PC-9 (cell line): ENCODE data around the gene TMEM50B. TPM values are rescaled to one million over a fixed set of nuclear protein-coding genes. Genes with fewer than 3 reads are reported as not detected.

ENCODE experiments used
- BruUV-seq: library from RNA; stranded (reverse); fragments of 400-500 nt; replicated peaks from 2 replicates; lab custom pipeline; 2021; lab: Mats Ljungman, UMichigan
- CTCF ChIA-PET: fragments of 300-600 bp; sonication (Branson Sonifier 250); formaldehyde crosslinking; loops from one replicate; lab custom pipeline; 2022; ENCODE audit warnings: antibody characterized with exemption; lab: Charles Lee
- POLR2A ChIA-PET: fragments of 300-600 bp; sonication (Branson Sonifier 250); formaldehyde crosslinking; loops from one replicate; lab custom pipeline; 2022; ENCODE audit warnings: antibody characterized with exemption; ENCODE audit not compliant: unreplicated experiment; lab: Charles Lee
- DNase-seq, 2 experiments: peaks; one replicate each; pipeline versions ENCODE4 v3.0.0 to v3.0.0-alpha.2; 2015 to 2022; ENCODE audit warnings: mixed read lengths in 1 of 2
- H2AFZ ChIP-seq: fragments of 200-600 bp; sonication (generic); 2 replicates; pipeline ENCODE4 v1.8.1; 2017; ENCODE audit warnings: antibody characterized with exemption
- H3F3A ChIP-seq: fragments of 200-600 bp; sonication (generic); 2 replicates; pipeline ENCODE4 v1.8.1; 2017; ENCODE audit warnings: antibody characterized with exemption, mild to moderate bottlenecking, low read depth; ENCODE audit not compliant: insufficient read depth
- H3K27ac ChIP-seq: fragments of 200-600 bp; sonication (generic); 2 replicates; pipeline ENCODE4 v1.6.1; 2016; ENCODE audit warnings: mixed run types
- H3K27me3 ChIP-seq: fragments of 200-600 bp; sonication (generic); 2 replicates; pipeline ENCODE4 v1.6.1; 2016; ENCODE audit warnings: low read depth, mixed run types; ENCODE audit not compliant: insufficient read depth
- H3K36me3 ChIP-seq: fragments of 200-600 bp; sonication (generic); 2 replicates; pipeline ENCODE4 v1.6.1; 2016; ENCODE audit warnings: low read depth, mixed run types
- H3K4me1 ChIP-seq: fragments of 200-600 bp; sonication (generic); replicated peaks from 2 replicates; pipeline ENCODE4 v1.6.1; 2016; ENCODE audit warnings: mixed run types; ENCODE audit not compliant: insufficient read depth
- H3K4me2 ChIP-seq: fragments of 200-600 bp; sonication (generic); 2 replicates; pipeline ENCODE4 v1.6.1; 2017; ENCODE audit warnings: mixed run types
- H3K4me3 ChIP-seq: fragments of 200-600 bp; sonication (generic); 2 replicates; pipeline ENCODE4 v1.6.1; 2016; ENCODE audit warnings: mixed run types
- H3K79me2 ChIP-seq: fragments of 200-600 bp; sonication (generic); 2 replicates; pipeline ENCODE4 v1.6.1; 2017; ENCODE audit warnings: low read depth, mixed run types
- H3K9me2 ChIP-seq: fragments of 200-600 bp; sonication (generic); 2 replicates; pipeline ENCODE4 v1.8.1; 2017; ENCODE audit warnings: mild to moderate bottlenecking; ENCODE audit not compliant: insufficient read depth
- H3K9me3 ChIP-seq: fragments of 200-600 bp; sonication (generic); 2 replicates; pipeline ENCODE4 v1.8.1; 2016; ENCODE audit warnings: low read depth; ENCODE audit not compliant: insufficient read depth
- H4K20me1 ChIP-seq: fragments of 200-600 bp; sonication (generic); 2 replicates; pipeline ENCODE4 v1.8.1; 2017; ENCODE audit not compliant: insufficient read depth
- CTCF ChIP-seq: fragments of 200-600 bp; sonication (generic); conservative IDR thresholded peaks from 2 replicates; pipeline ENCODE4 v1.6.1; 2017; ENCODE audit warnings: mixed run types, antibody characterized with exemption, mild to moderate bottlenecking, moderate library complexity
- EZH2 ChIP-seq: fragments of 200-600 bp; sonication (generic); IDR thresholded peaks from 2 replicates; pipeline ENCODE4 v1.8.0; 2017; ENCODE audit warnings: antibody characterized with exemption, low read depth
- intact Hi-C: fragments of 100-400 bp; cut with micrococcal nuclease; formaldehyde crosslinking; loops from one replicate; pipeline ENCODE4 v1.10.0; 2022; ENCODE audit not compliant: unreplicated experiment
- total RNA-seq: library from RNA; stranded (reverse); gene quantifications from 2 replicates; pipeline ENCODE4 v1.2.3, GENCODE V29; 2021

TMEM50B gene
- total RNA-seq, 1 experiment from 2014 or later, result 11.7 TPM

GRCh38 chr21:33488936-33489335 is 9.2 kb upstream of the TMEM50B start:
- DNase-seq, result no peak
- no peaks in the 10 kb centered on the region for H4K20me1 ChIP-seq
- CTCF ChIA-PET, result no interaction called here
- no peak overlapping the region for H2AFZ ChIP-seq
- BruUV-seq, result no TSS peak
- no peaks in the 10 kb centered on the region for H3K79me2 ChIP-seq
- intact Hi-C loops, result no loop called here
- no peaks in the 10 kb centered on the region for H3K9me3 ChIP-seq
- no peaks in the 10 kb centered on the region for H3K27me3 ChIP-seq
- no peak overlapping the region for H3K4me2 ChIP-seq
- TF ChIP-seq CTCF (no peak), EZH2 (no peak)
- H3F3A ChIP-seq, result no peaks in the 10 kb centered on the region; the same call in 1 of the 2 replicates
- no peak overlapping the region for H3K27ac ChIP-seq
- H3K4me1 ChIP-seq, result no peaks in the 10 kb centered on the region
- POLR2A ChIA-PET, result no interaction called here
- no peaks in the 10 kb centered on the region for H3K9me2 ChIP-seq
- no peak overlapping the region for H3K4me3 ChIP-seq
- no peaks in the 10 kb centered on the region for H3K36me3 ChIP-seq

GRCh38 chr21:33487996-33488395 is 8.2 kb upstream of the TMEM50B start:
- Histone ChIP-seq H3K36me3 (no peaks in the 10 kb centered on the region), H3K4me3 (no peak overlapping the region), H3F3A (no peaks in the 10 kb centered on the region; the same call in 1 of the 2 replicates), H2AFZ (no peak overlapping the region), H3K4me1 (no peaks in the 10 kb centered on the region), H4K20me1 (no peaks in the 10 kb centered on the region), H3K9me3 (no peaks in the 10 kb centered on the region), H3K9me2 (no peaks in the 10 kb centered on the region), H3K4me2 (no peak overlapping the region), H3K27ac (no peak overlapping the region), H3K79me2 (no peaks in the 10 kb centered on the region), H3K27me3 (no peaks in the 10 kb centered on the region)
- POLR2A ChIA-PET, result no interaction called here
- TF ChIP-seq CTCF, result no peak
- TF ChIP-seq EZH2, result no peak
- CTCF ChIA-PET, result no interaction called here
- BruUV-seq, result no TSS peak
- intact Hi-C loops, result no loop called here
- DNase-seq, result no peak

GRCh38 chr21:33481314-33481943 is 1.7 kb upstream of the TMEM50B start:
- 0 out of 2 replicates have a peak overlapping the region, but pooled peaks have one; percentile 74 for H3K4me2 ChIP-seq
- intact Hi-C loops, result no loop called here
- ChIA-PET CTCF (no interaction called here), POLR2A (no interaction called here)
- H3K4me3 ChIP-seq, result no peak overlapping the region
- TF ChIP-seq EZH2 (no peak), CTCF (no peak)
- no TSS peak for BruUV-seq
- H3K27ac ChIP-seq, result no peak overlapping the region
- H3K79me2 ChIP-seq, result no peaks in the 10 kb centered on the region
- DNase-seq, result no peak
- H2AFZ ChIP-seq, result no peak overlapping the region
- no peaks in the 10 kb centered on the region for H4K20me1 ChIP-seq
- H3K9me3 ChIP-seq, result no peaks in the 10 kb centered on the region
- peaks cover 5% of the 10 kb centered on the region for H3F3A ChIP-seq
- H3K27me3 ChIP-seq, result no peaks in the 10 kb centered on the region
- no peaks in the 10 kb centered on the region for H3K9me2 ChIP-seq
- 0 out of 2 replicates have a peak, but pooled peaks cover 4% of the 10 kb centered on the region for H3K4me1 ChIP-seq
- H3K36me3 ChIP-seq, result no peaks in the 10 kb centered on the region
